ENCODE results near the gene UBXN11.

Gene UBXN11

DNA sequence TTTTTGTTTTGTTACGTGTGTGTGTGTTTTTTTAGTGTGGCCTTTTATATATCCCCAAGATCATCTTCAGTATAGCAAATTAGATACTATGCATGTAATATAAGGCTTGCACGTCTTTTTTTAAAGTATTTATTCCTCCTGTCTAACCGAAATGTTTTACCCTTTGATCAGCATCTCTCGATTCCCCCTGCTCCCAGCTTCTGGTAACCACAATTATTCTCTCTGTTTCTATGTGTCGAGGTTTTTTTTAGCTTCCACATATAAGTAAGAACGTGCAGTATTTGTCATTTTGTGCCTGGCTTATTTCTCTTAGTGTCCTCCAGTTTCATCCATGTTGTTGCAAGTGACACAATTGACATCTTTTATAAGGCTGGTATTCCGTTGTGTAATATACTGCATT is 53.7 kb downstream of the UBXN11 start:
- Histone ChIP-seq H3K4me3 (ENCODE audit: low read length, poor library complexity, severe bottlenecking) (no peak overlapping the region), H3K36me3 (ENCODE audit: insufficient read depth, low read length) (peaks cover 86% of the 10 kb centered on the region), H3K27me3 (ENCODE audit: insufficient read depth, low read length, poor library complexity, severe bottlenecking) (no peaks in the 10 kb centered on the region), H4K20me1 (ENCODE audit: insufficient read depth, low read length, poor library complexity, severe bottlenecking) (peaks cover 38% of the 10 kb centered on the region), H3K9me3 (ENCODE audit: insufficient read depth, low read depth, low read length) (no peaks in the 10 kb centered on the region), H3K79me2 (ENCODE audit: insufficient read depth, low read length) (peaks cover 68% of the 10 kb centered on the region), H3F3A (ENCODE audit: low read depth) (no peaks in the 10 kb centered on the region), H2AFZ (ENCODE audit: low read length) (no peak overlapping the region), H3K9me2 (replicated peaks; ENCODE audit: low read depth, low read length) (no peaks in the 10 kb centered on the region), H3K9ac (ENCODE audit: low read depth, low read length, poor library complexity, severe bottlenecking) (no peak overlapping the region), H3K4me2 (ENCODE audit: low read depth, low read length, poor library complexity, severe bottlenecking) (no peak overlapping the region), H3K4me1 (ENCODE audit: insufficient read depth, low read length, poor library complexity, severe bottlenecking) (no peaks in the 10 kb centered on the region)
- TF ChIP-seq, protein P1, sequence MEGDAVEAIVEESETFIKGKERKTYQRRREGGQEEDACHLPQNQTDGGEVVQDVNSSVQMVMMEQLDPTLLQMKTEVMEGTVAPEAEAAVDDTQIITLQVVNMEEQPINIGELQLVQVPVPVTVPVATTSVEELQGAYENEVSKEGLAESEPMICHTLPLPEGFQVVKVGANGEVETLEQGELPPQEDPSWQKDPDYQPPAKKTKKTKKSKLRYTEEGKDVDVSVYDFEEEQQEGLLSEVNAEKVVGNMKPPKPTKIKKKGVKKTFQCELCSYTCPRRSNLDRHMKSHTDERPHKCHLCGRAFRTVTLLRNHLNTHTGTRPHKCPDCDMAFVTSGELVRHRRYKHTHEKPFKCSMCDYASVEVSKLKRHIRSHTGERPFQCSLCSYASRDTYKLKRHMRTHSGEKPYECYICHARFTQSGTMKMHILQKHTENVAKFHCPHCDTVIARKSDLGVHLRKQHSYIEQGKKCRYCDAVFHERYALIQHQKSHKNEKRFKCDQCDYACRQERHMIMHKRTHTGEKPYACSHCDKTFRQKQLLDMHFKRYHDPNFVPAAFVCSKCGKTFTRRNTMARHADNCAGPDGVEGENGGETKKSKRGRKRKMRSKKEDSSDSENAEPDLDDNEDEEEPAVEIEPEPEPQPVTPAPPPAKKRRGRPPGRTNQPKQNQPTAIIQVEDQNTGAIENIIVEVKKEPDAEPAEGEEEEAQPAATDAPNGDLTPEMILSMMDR (conservative IDR thresholded peaks at IDR 0.05; ENCODE audit: low read length): no peak
- no peak for TF ChIP-seq EZH2phosphoT487 (IDR thresholded peaks at IDR 0.05; ENCODE audit: borderline replicate concordance)

GRCh38 chr1:26239936-26240335 is 66.5 kb downstream of the UBXN11 start:
- H3K27me3 ChIP-seq (ENCODE audit: insufficient read depth, low read length, poor library complexity, severe bottlenecking): no peaks in the 10 kb centered on the region
- peaks cover 100% of the 10 kb centered on the region for H3K79me2 ChIP-seq (ENCODE audit: insufficient read depth, low read length)
- H4K20me1 ChIP-seq (ENCODE audit: insufficient read depth, low read length, poor library complexity, severe bottlenecking): peaks cover 80% of the 10 kb centered on the region
- H3K9me2 ChIP-seq (replicated peaks; ENCODE audit: low read depth, low read length): no peaks in the 10 kb centered on the region
- H3K9ac ChIP-seq (ENCODE audit: low read depth, low read length, poor library complexity, severe bottlenecking): no peak overlapping the region
- H3K4me1 ChIP-seq (ENCODE audit: insufficient read depth, low read length, poor library complexity, severe bottlenecking): peaks cover 40% of the 10 kb centered on the region
- no peak for TF ChIP-seq EZH2phosphoT487 (IDR thresholded peaks at IDR 0.05; ENCODE audit: borderline replicate concordance)
- TF ChIP-seq, protein P1 (conservative IDR thresholded peaks at IDR 0.05; ENCODE audit: low read length): no peak
- peak overlapping the region; percentile 11 for H3K4me3 ChIP-seq (ENCODE audit: low read length, poor library complexity, severe bottlenecking)
- H3K36me3 ChIP-seq (ENCODE audit: insufficient read depth, low read length): peaks cover 42% of the 10 kb centered on the region; the same call in 1 of the 2 replicates
- no peaks in the 10 kb centered on the region for H3F3A ChIP-seq (ENCODE audit: low read depth)
- H3K4me2 ChIP-seq (ENCODE audit: low read depth, low read length, poor library complexity, severe bottlenecking): peak overlapping the region; percentile 87
- no peaks in the 10 kb centered on the region for H3K9me3 ChIP-seq (ENCODE audit: insufficient read depth, low read depth, low read length)
- no peak overlapping the region for H2AFZ ChIP-seq (ENCODE audit: low read length)

DNA sequence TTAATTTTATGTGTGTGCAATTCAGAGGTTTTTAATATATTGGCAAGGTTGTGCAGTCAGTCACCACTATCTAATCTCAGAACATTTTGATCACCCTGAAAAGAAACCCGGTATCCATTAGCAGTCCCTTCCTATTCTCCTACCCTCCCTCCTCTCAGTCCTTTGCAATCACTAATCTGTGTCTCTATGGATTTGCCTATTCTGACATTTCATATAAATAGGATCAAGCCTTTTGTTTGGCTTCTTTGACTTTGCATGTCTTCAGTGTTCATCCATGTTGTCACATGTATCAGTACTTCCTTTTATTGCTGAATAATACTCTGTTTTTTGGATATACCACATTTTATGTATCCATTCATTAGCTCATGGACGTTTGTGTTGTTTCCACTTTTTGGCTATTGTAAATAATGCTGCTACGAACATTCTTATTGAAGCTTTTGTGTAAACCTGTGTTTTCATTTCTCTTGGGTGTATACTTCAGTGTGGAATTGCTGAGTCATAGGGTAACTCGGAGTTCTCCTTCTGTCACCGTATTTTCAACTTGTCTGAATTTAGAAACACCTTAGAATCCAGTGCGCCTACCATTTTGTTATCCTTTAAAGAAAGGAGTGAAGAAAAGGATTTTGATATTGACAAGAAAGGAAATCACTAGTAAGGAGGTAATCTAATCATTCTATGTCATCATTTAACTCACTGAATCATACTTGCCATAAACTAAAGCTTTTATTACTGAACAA is 69.0 kb downstream of the UBXN11 start:
- Histone ChIP-seq H4K20me1 (ENCODE audit: insufficient read depth, low read length, poor library complexity, severe bottlenecking) (peaks cover 65% of the 10 kb centered on the region), H3K9ac (ENCODE audit: low read depth, low read length, poor library complexity, severe bottlenecking) (peak overlapping the region; percentile 90), H3K9me3 (ENCODE audit: insufficient read depth, low read depth, low read length) (no peaks in the 10 kb centered on the region), H3F3A (ENCODE audit: low read depth) (no peaks in the 10 kb centered on the region), H3K27me3 (ENCODE audit: insufficient read depth, low read length, poor library complexity, severe bottlenecking) (no peaks in the 10 kb centered on the region), H3K4me2 (ENCODE audit: low read depth, low read length, poor library complexity, severe bottlenecking) (peak overlapping the region; percentile 87), H3K4me1 (ENCODE audit: insufficient read depth, low read length, poor library complexity, severe bottlenecking) (peaks cover 43% of the 10 kb centered on the region), H3K4me3 (ENCODE audit: low read length, poor library complexity, severe bottlenecking) (peak overlapping the region; percentile 96), H3K36me3 (ENCODE audit: insufficient read depth, low read length) (peaks cover 18% of the 10 kb centered on the region; the same call in 1 of the 2 replicates), H3K79me2 (ENCODE audit: insufficient read depth, low read length) (peaks cover 84% of the 10 kb centered on the region), H2AFZ (ENCODE audit: low read length) (no peak overlapping the region), H3K9me2 (replicated peaks; ENCODE audit: low read depth, low read length) (no peaks in the 10 kb centered on the region)
- TF ChIP-seq EZH2phosphoT487 (IDR thresholded peaks at IDR 0.05; ENCODE audit: borderline replicate concordance): no peak
- TF ChIP-seq, protein P1 (conservative IDR thresholded peaks at IDR 0.05; ENCODE audit: low read length): no peak

Measured in Loucy (cell line).